CD8-positive, alpha-beta memory T cell (primary cell): ENCODE measurements around the gene AFDN. TPM values are rescaled to one million over a fixed set of nuclear protein-coding genes. Genes with fewer than 3 reads are reported as not detected.

Experiments used
- CTCF ChIA-PET: fragments of 350-600 bp; sonication (Branson Sonifier 250); formaldehyde crosslinking; loops from one replicate; lab custom pipeline; 2021; ENCODE audit warnings: antibody characterized with exemption; lab: Charles Lee
- POLR2A ChIA-PET: fragments of 350-600 bp; sonication (Branson Sonifier 250); formaldehyde crosslinking; loops from one replicate; lab custom pipeline; 2021; ENCODE audit warnings: antibody characterized with exemption; lab: Charles Lee
- DNase-seq, 5 donors: peaks; one replicate each; pipeline versions ENCODE4 v3.0.0 to v3.0.0-alpha.2; 2020 to 2022; ENCODE audit warnings: mixed read lengths in 1 of 5
- H3K27ac ChIP-seq: one replicate; pipeline ENCODE4 v1.7.0; 2013; ENCODE audit warnings: low read depth, mild to moderate bottlenecking, low read length, moderate library complexity
- H3K27me3 ChIP-seq: 2 replicates; pipeline ENCODE4 v1.7.0; 2013; ENCODE audit warnings: low read length, mild to moderate bottlenecking; ENCODE audit not compliant: insufficient read depth, poor library complexity, severe bottlenecking
- H3K36me3 ChIP-seq: 2 replicates; pipeline ENCODE4 v1.7.0; 2013; ENCODE audit warnings: mild to moderate bottlenecking, low read length, moderate library complexity; ENCODE audit not compliant: insufficient read depth
- H3K4me1 ChIP-seq: 2 replicates; pipeline ENCODE4 v1.7.0; 2013; ENCODE audit warnings: mild to moderate bottlenecking, low read length, moderate library complexity; ENCODE audit not compliant: insufficient read depth
- H3K4me3 ChIP-seq: 2 replicates; pipeline ENCODE4 v1.7.0; 2013; ENCODE audit warnings: mild to moderate bottlenecking, low read length
- H3K9me3 ChIP-seq: 2 replicates; pipeline ENCODE4 v1.7.0; 2013; ENCODE audit warnings: mild to moderate bottlenecking, low read length
- H3K27ac Mint-ChIP-seq, 8 donors: one replicate each; pipeline ENCODE4 v1.8.0; 2020 to 2021; ENCODE audit warnings: mixed read lengths in 8 of 8, mild to moderate bottlenecking in 6 of 8, inconsistent platforms in 3 of 8, moderate library complexity in 3 of 8
- H3K27me3 Mint-ChIP-seq, 2 donors: one replicate each; pipeline ENCODE4 v1.8.0; 2020 to 2021; ENCODE audit warnings: mixed read lengths in 2 of 2, mild to moderate bottlenecking in 1 of 2, moderate library complexity in 1 of 2
- H3K36me3 Mint-ChIP-seq, 3 donors: one replicate each; pipeline ENCODE4 v1.8.0; 2020 to 2021; ENCODE audit warnings: mixed read lengths in 3 of 3, inconsistent platforms in 1 of 3, mild to moderate bottlenecking in 1 of 3
- H3K4me1 Mint-ChIP-seq, 3 donors: one replicate each; pipeline ENCODE4 v1.8.0; 2020 to 2021; ENCODE audit warnings: mixed read lengths in 3 of 3, inconsistent platforms in 1 of 3, mild to moderate bottlenecking in 1 of 3
- H3K4me3 Mint-ChIP-seq, 7 donors: one replicate each; pipeline ENCODE4 v1.8.0; 2020 to 2021; ENCODE audit warnings: mixed read lengths in 7 of 7, mild to moderate bottlenecking in 6 of 7, moderate library complexity in 4 of 7, inconsistent platforms in 2 of 7
- H3K9me3 Mint-ChIP-seq, 5 donors: one replicate each; pipeline ENCODE4 v1.8.0; 2020 to 2022; ENCODE audit warnings: mixed read lengths in 5 of 5, mild to moderate bottlenecking in 3 of 5, moderate library complexity in 2 of 5, inconsistent platforms in 1 of 5
- polyA plus RNA-seq: library from polyadenylated mRNA; unstranded; fragments of 300-500 nt; fragmentation: Illumina TruSeq; gene quantifications from one replicate; pipeline ENCODE4 v1.2.3, GENCODE V29; 2021
- total RNA-seq, 2 experiments: library from RNA; stranded (reverse); gene quantifications; one replicate each; pipeline ENCODE4 v1.2.3, GENCODE V29; 2021

Gene AFDN
- total and polyA plus RNA-seq, 3 experiments from 2014 or later, result 3.5 to 21.3 (median 19.0) TPM

DNA sequence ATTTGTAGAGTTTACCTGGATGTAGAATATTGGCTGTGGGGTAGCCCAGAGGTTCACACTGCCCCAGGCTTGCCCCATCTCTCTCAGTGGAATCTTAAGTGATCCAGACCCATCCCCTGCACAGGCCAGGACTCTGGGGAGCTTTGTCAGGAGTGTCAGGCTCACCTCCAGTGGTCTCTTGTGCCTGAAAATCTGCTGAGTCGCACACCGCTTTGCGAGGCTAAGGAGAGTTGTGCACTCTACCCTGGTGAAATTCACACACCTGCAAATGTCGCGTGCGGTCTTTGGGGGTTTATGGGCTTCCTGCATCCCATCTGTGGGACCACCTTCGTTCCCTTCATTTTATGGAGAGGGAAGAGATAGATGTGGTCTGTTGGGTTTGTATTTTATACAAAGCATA lies 107.1 kb downstream of the AFDN start:
- ChIA-PET POLR2A (no interaction called here), CTCF (no interaction called here)
- no peaks in the 10 kb centered on the region for H3K27me3 ChIP-seq
- H3K4me1 ChIP-seq, result no peaks in the 10 kb centered on the region
- H3K9me3 Mint-ChIP-seq, result no peaks in the 10 kb centered on the region
- H3K27me3 Mint-ChIP-seq, result peaks cover 4 to 9% of the 10 kb centered on the region in 2 donors
- H3K4me3 ChIP-seq, result no peak overlapping the region
- no peaks in the 10 kb centered on the region for H3K36me3 ChIP-seq
- H3K9me3 ChIP-seq, result no peaks in the 10 kb centered on the region
- H3K27ac ChIP-seq, result no peak overlapping the region
- no peaks in the 10 kb centered on the region for H3K36me3 Mint-ChIP-seq
- H3K4me3 Mint-ChIP-seq, result no peak overlapping the region
- no peaks in the 10 kb centered on the region for H3K4me1 Mint-ChIP-seq
- no peak overlapping the region for H3K27ac Mint-ChIP-seq
- no peak for DNase-seq

DNA sequence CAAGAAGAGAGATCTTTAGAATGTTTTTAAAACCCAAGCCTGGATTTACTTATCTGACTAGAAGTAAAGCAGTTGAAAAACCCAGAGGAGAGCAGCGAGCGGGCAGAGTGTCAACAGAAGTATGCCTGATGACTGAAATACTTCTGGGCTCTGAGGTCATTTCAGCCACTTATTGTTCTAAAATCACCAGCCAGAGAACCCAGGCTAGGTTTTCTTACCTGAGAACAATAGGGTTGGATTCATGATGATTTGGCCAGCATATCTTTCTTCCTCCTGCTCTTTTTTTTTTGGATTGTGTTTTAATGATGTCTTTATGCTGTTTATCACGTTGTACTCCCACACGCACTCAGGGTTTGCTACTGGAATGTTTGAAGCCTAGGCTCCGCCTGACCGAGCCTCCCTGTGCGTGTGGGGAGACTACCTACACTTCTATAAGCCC lies 107.7 kb downstream of the AFDN start:
- H3K36me3 ChIP-seq, result no peaks in the 10 kb centered on the region
- H3K27me3 ChIP-seq, result no peaks in the 10 kb centered on the region
- no peaks in the 10 kb centered on the region for H3K4me1 ChIP-seq
- H3K9me3 Mint-ChIP-seq, result no peaks in the 10 kb centered on the region
- ChIA-PET POLR2A (no interaction called here), CTCF (no interaction called here)
- no peak overlapping the region for H3K27ac Mint-ChIP-seq
- H3K4me3 Mint-ChIP-seq, result no peak overlapping the region
- H3K27ac ChIP-seq, result no peak overlapping the region
- H3K4me1 Mint-ChIP-seq, result no peaks in the 10 kb centered on the region
- DNase-seq, result no peak
- no peaks in the 10 kb centered on the region for H3K36me3 Mint-ChIP-seq
- no peaks in the 10 kb centered on the region for H3K9me3 ChIP-seq
- H3K27me3 Mint-ChIP-seq, result peaks cover 4 to 9% of the 10 kb centered on the region in 2 donors
- H3K4me3 ChIP-seq, result no peak overlapping the region

GRCh38 chr6:167936051-167936450 lies 109.3 kb downstream of the AFDN start:
- H3K4me3 ChIP-seq, result no peak overlapping the region
- no peaks in the 10 kb centered on the region for H3K27me3 ChIP-seq
- CTCF ChIA-PET, result no interaction called here
- Mint-ChIP-seq H3K36me3 (no peaks in the 10 kb centered on the region), H3K27ac (no peak overlapping the region), H3K27me3 (peaks cover 1 to 13% of the 10 kb centered on the region in 2 donors), H3K9me3 (no peaks in the 10 kb centered on the region), H3K4me3 (no peak overlapping the region), H3K4me1 (no peaks in the 10 kb centered on the region)
- POLR2A ChIA-PET, result no interaction called here
- H3K27ac ChIP-seq, result no peak overlapping the region
- no peaks in the 10 kb centered on the region for H3K36me3 ChIP-seq
- no peaks in the 10 kb centered on the region for H3K9me3 ChIP-seq
- DNase-seq, result no peak
- no peaks in the 10 kb centered on the region for H3K4me1 ChIP-seq

DNA sequence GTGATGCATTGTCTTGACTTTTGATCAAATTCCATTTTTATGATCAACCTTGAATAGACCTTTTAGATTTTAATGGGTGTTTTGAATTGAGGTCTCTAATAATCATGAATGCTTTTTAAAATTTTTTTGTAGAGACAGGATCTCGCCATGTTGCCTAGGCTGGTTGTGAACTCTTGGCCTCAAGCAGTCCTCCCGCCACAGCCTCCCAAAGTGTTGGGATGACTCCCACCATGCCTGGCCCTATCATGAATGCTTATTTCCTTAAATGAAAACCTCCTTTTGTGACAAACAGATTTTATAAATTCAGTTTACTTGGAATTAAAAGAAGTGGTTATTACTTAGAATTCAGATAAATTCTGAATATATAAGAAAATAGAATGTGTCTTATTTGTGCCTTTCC lies 110.6 kb downstream of the AFDN start:
- no peaks in the 10 kb centered on the region for H3K36me3 ChIP-seq
- Mint-ChIP-seq H3K27ac (no peak overlapping the region), H3K4me3 (no peak overlapping the region), H3K9me3 (no peaks in the 10 kb centered on the region), H3K36me3 (no peaks in the 10 kb centered on the region), H3K4me1 (no peaks in the 10 kb centered on the region), H3K27me3 (peaks cover 1 to 13% of the 10 kb centered on the region in 2 donors)
- CTCF ChIA-PET, result no interaction called here
- H3K27me3 ChIP-seq, result no peaks in the 10 kb centered on the region
- no peak overlapping the region for H3K27ac ChIP-seq
- H3K9me3 ChIP-seq, result no peaks in the 10 kb centered on the region
- POLR2A ChIA-PET, result no interaction called here
- H3K4me3 ChIP-seq, result no peak overlapping the region
- H3K4me1 ChIP-seq, result no peaks in the 10 kb centered on the region
- DNase-seq, result no peak

- no peaks in the 10 kb centered on the region for H3K9me3 Mint-ChIP-seq
- H3K4me3 Mint-ChIP-seq, result no peak overlapping the region
- CTCF ChIA-PET, result no interaction called here
- no peak for DNase-seq
- H3K4me1 Mint-ChIP-seq, result no peaks in the 10 kb centered on the region
- POLR2A ChIA-PET, result no interaction called here
- no peaks in the 10 kb centered on the region for H3K4me1 ChIP-seq
- no peaks in the 10 kb centered on the region for H3K27me3 ChIP-seq
- H3K9me3 ChIP-seq, result no peaks in the 10 kb centered on the region
- peaks cover 1 to 13% of the 10 kb centered on the region in 2 donors for H3K27me3 Mint-ChIP-seq
- no peaks in the 10 kb centered on the region for H3K36me3 ChIP-seq
- H3K36me3 Mint-ChIP-seq, result no peaks in the 10 kb centered on the region
- no peak overlapping the region for H3K4me3 ChIP-seq
- no peak overlapping the region for H3K27ac ChIP-seq
- H3K27ac Mint-ChIP-seq, result no peak overlapping the region
These were observed 111.5 kb downstream of the AFDN start for GRCh38 chr6:167937948-167938911.

DNA sequence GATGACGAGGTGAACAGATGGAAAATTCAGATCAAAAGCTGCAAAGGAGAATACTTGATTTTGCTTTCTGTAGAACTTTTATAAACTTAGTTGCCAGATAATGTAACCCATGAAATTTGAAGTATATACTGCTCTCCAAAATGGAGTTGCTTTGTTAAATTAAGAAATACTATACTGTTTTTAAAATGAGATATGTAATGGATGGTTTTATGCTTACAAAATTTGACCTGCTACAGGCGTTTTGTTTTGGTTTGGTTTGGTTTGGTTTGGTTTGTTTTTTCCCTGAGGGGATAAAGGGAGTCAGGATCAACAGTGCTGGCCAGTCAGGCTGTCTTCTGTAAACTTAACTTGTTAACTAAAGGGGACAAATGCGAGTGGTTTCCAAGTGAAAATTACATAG lies 115.1 kb downstream of the AFDN start:
- no peaks in the 10 kb centered on the region for H3K9me3 ChIP-seq
- H3K36me3 Mint-ChIP-seq, result no peaks in the 10 kb centered on the region
- H3K27ac ChIP-seq, result no peak overlapping the region
- ChIA-PET CTCF (no interaction called here), POLR2A (no interaction called here)
- H3K4me3 ChIP-seq, result no peak overlapping the region
- no peaks in the 10 kb centered on the region for H3K9me3 Mint-ChIP-seq
- H3K4me1 Mint-ChIP-seq, result no peaks in the 10 kb centered on the region
- H3K27me3 Mint-ChIP-seq, result peaks cover 1 to 11% of the 10 kb centered on the region in 2 donors
- no peaks in the 10 kb centered on the region for H3K4me1 ChIP-seq
- H3K4me3 Mint-ChIP-seq, result no peak overlapping the region
- H3K36me3 ChIP-seq, result no peaks in the 10 kb centered on the region
- no peak for DNase-seq
- H3K27ac Mint-ChIP-seq, result no peak overlapping the region
- no peaks in the 10 kb centered on the region for H3K27me3 ChIP-seq

- ChIA-PET POLR2A (no interaction called here), CTCF (no interaction called here)
- H3K4me3 Mint-ChIP-seq, result no peak overlapping the region
- Histone ChIP-seq H3K4me1 (no peaks in the 10 kb centered on the region), H3K4me3 (no peak overlapping the region), H3K9me3 (no peaks in the 10 kb centered on the region), H3K27me3 (no peaks in the 10 kb centered on the region), H3K36me3 (no peaks in the 10 kb centered on the region), H3K27ac (no peak overlapping the region)
- DNase-seq, result no peak
- no peaks in the 10 kb centered on the region for H3K4me1 Mint-ChIP-seq
- peaks cover 0 to 7% (median 0%) of the 10 kb centered on the region in 3 donors for H3K36me3 Mint-ChIP-seq
- H3K9me3 Mint-ChIP-seq, result no peaks in the 10 kb centered on the region
- H3K27ac Mint-ChIP-seq, result no peak overlapping the region
- H3K27me3 Mint-ChIP-seq, result peaks cover 0 to 4% of the 10 kb centered on the region in 2 donors
These were observed 117.4 kb downstream of the AFDN start for GRCh38 chr6:167944130-167944529.

DNA sequence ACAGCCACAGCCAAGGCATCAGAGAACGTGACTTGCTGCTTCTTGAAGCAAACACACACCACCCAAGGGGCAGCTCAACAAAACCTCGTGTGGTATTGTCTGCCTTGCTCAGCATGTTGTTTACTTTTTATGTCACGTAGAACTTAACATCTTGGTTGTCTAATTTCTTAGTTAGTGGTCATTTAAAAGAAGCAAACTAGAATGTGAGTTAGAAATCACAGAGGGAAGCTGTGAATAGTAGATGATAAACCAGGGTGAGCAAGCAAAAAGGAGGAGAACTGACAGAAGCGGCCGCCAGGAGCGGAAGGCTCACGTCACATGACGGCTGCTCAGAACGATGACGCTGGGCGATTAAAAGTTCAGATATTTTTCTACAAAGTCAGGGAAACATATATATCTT lies 119.3 kb downstream of the AFDN start:
- H3K27ac Mint-ChIP-seq, result no peak overlapping the region
- no peaks in the 10 kb centered on the region for H3K27me3 ChIP-seq
- no peak overlapping the region for H3K4me3 Mint-ChIP-seq
- no peaks in the 10 kb centered on the region for H3K9me3 Mint-ChIP-seq
- DNase-seq, result no peak
- H3K4me1 ChIP-seq, result no peaks in the 10 kb centered on the region
- POLR2A ChIA-PET, result no interaction called here
- H3K27ac ChIP-seq, result no peak overlapping the region
- CTCF ChIA-PET, result no interaction called here
- peaks cover 0 to 14% (median 2%) of the 10 kb centered on the region in 3 donors for H3K36me3 Mint-ChIP-seq
- H3K9me3 ChIP-seq, result no peaks in the 10 kb centered on the region
- no peaks in the 10 kb centered on the region for H3K36me3 ChIP-seq
- no peak overlapping the region for H3K4me3 ChIP-seq
- no peaks in the 10 kb centered on the region for H3K4me1 Mint-ChIP-seq
- H3K27me3 Mint-ChIP-seq, result no peaks in the 10 kb centered on the region
